ENCODE results near the gene TOX2.

The TOX2 gene

DNA sequence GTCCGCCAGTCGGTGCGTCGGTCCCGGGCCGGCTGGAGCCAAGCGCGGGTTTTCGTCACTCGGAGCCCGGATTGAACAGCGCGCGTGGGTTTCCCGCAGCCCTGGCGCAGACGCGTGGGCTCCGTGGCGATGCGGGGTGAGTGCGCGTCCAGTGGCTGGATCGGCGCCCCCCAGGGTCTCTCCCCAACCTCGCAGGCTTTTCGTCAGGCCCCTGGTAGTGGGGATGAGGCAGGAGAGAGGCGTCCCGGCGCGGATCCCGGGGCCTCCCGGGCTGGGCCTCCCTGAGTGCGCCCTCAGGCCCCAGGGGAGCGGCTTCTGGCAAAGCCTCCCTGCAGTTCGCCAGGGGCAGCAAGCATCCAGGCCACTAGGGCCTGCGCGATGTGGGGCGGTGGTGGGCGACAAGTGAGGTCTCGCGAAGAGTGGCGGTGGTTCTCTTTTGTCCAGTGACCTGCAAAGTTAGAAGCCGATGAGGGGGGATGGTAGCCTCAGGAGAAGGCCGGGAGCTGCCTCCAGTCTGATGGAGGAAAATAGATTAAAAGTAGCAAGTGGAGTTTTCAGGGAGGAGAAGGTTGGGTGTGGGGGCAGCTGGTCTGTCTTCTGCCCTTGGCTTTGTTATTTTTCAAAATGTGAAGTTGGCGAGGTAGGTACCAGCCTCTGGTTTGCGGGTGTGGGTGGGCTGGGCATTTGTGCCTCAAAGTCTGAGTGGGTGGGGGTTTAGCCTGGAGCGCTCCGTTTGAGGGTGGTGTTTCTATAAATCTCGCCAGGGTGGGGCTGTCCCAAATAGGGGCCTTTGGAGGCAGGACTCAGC, 1.6 kb downstream of the TOX2 start:
- no peak for DNase-seq

DNA sequence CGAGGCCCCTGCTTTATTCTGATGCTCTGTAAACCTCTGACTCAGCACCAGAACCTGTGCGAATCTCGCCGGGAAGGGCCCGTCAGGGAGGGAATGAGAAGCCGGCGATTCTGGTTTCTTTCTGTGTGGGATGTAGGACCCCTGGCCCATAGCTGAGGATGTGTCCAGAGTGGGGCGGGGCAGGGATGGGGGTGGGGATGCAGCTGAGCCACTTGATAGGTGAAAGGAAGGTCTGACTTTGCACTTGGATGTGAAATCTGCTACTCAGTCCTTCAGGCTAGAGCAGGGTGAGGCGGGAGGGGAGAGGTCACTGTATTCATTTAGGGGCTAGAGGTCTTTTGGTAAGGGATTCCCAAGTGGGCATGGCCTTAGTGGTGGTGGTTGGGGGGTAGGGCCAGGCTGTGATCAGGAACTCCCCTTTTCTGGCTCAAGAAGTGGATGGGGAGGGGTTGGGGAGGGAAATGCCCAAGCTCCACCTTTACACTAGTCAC, 2.3 kb downstream of the TOX2 start:
- DNase-seq = no peak

DNA sequence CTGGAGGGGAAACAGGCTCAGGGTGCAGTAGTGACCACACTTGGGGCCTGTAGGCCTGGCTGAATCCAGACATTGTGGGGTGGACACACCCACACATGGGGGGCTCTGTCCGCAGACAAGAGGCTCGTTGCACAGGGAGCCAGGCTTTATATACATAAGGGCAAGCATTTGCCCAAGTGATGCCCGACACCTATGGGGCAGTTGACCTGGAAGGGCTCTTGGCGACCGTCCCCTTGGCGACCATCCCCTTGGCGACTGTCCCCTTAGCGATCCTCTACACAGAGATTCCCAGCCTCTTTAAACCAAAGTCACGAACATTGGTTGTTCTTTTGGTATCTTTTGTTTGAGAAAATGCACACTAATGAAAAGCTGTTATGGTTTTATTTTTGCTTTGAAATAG, 2.7 kb downstream of the TOX2 start:
- DNase-seq = no peak

DNA sequence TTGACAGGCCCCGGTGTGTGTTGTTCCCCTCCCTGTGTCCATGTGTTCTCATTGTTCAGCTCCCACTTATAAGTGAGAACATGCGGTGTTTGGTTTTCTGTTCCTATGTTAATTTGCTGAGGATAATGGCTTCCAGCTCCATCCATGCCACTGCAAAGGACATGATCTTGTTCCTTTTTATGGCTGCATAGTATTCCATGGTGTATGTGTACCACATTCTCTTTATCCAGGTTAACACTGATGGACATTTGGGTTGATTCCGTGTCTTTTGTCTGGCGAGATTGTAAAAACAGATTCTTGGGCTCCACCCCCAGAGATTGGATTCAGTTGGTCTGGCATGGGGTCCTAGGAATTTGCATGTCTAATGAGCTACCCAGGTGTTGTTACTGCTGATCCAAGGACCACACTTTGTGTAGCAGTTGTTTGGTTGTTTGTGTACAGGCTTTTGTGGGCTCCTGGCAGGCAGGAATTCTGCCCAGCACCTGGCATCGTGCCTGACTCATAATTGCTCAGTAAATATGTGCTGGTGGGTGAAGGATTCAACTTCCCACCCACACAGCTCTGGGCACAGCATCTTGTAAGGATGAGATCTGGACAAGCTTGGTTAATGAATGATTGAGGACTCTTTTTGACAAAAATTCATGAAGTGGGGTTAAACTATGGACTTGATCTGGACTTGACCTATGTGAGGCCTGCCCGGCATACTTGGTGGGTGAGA, 5.2 kb downstream of the TOX2 start:
- DNase-seq = no peak

DNA sequence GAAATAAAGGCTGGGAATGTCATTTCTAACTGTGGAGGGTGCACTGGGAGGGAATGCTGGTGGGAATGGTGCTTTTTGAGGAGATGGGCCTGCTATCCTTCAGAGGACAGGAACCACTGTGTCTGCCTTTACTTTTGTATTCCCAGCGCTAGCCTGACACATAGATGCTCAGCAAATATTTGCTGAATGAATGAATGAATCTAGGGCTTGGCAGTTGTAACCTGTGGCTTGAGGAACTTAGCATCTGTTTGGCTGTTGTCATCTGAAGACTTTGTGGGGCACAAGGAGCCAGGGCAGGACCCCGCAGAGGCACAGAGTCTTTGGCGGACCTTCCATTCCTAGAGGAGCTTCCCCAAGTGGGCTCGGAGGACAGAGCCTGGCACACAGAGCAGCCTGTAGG, 6.1 kb downstream of the TOX2 start:
- no peak for DNase-seq

DNA sequence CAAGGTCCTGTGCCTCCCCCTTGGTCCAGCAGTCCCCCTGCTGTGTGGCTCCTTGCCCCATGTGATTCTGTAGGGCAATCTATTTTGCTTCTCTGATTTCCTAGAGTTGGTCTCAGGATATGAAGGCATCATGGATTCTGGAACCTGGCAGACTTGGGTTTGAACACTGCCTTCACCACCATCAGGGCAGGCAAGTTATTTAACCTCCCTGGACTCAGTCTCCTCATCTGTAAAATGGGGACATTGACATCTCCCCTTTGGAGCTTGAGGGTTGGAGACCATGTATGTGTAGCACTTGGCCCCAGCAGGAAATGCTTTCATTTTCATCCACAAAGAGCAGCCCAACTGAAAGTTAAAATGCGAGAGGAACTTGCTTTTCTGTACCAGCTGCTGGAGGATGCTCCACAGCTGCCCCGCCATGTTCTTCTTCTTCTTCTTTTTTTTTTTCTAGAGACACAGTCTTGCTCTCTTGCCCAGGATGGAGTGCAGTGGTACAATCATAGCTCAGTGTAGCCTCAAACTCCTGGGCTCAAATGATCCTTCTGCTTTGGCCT, 6.7 kb downstream of the TOX2 start:
- no peak for DNase-seq

DNA sequence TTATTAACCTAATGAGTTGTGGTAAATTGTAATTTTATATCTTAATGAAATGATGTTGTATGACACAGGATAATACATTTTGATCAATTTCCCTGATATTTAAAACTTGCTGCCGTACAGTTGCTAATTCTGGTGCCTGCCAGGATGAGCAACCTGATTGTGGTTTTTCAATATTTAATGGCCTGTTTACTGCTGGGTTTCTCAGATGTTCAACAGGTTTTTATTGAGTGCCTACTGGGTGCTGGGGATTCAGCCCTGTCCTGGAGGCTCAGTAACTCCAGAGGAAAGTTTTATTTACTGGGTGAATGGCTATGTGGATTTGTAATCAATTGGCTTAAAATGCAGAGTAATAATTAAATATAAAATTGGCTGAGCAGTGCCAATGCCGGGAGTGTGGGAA, 8.0 kb downstream of the TOX2 start:
- no peak for DNase-seq

DNA sequence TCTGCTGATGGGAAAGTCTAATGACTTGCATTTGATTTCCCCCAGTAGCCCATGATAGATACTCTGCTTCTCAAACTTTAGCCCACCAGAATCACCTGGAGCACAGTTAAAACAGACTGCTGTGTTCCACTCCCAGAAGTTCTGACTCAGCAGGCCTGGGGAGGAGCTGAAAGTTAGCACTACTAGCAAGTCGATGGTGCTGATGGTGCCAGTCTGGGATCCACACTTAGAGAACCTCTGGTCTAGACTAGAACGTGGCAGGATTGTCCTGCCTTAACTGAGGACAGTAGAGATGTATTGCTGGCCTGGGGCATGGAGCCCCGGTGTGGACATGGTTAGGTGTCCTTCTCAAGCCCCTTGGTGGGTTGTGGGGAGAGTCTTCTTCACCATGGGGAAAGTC, 8.7 kb downstream of the TOX2 start:
- no peak for DNase-seq

DNA sequence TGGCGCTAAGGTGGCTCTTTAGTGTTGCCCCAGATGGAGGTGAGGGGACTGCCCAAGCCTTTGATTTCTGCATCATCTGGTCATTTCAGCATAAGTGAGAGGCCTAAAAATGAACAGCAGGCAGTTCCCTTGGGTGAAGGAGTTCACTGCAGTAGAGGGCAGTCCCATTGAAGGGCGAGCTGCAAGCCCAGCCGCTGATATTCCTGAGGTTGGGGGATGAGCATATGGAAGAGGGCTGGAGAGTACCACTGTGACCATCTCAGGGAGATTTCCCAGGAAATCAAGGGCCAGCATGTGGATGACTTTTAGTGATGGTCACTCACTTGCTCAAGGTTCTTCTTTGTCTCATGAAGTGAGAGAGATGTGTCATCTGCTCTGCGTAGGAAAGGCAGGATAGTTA, 9.3 kb downstream of the TOX2 start:
- no peak for DNase-seq

DNA sequence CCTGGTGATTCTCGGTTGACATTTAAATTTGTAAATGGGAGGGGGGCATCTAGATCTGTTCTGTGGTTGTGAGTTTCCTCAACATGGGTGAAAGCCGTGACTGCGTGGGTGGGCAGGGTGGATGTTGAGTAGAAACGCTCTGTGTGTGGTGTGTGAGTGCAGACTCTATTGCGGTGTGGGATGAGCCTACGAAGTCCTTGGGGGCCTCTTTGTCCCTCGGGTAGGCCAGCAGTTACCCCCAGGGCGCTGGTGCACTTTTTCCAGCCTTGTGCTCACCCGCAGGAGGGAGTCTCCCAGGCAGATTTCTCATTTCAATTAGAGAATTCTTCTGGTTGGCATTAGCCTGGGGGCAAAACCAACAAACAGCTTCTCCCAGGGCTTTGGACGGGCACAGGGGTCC, 10.6 kb downstream of the TOX2 start:
- DNase-seq = no peak

DNA sequence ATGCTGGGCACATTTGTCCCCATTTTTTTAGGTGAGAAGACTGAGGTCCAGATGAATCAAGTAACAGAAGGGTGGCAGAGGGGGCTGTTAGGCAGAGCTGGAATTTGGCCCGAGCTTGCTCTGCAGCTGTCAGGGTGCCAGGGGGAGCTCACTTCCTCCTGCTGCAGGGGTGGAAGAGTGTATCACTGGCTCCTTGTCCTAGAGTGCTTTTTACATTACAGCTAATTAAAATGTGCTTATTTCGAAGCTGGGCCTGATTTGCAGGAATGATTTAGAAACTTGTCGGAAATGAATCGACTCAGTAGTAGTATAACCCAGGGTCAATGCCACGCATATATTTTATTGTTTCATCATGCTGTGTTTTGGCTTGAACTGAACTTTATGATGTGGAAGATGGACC, 11.1 kb downstream of the TOX2 start:
- no peak for DNase-seq

DNA sequence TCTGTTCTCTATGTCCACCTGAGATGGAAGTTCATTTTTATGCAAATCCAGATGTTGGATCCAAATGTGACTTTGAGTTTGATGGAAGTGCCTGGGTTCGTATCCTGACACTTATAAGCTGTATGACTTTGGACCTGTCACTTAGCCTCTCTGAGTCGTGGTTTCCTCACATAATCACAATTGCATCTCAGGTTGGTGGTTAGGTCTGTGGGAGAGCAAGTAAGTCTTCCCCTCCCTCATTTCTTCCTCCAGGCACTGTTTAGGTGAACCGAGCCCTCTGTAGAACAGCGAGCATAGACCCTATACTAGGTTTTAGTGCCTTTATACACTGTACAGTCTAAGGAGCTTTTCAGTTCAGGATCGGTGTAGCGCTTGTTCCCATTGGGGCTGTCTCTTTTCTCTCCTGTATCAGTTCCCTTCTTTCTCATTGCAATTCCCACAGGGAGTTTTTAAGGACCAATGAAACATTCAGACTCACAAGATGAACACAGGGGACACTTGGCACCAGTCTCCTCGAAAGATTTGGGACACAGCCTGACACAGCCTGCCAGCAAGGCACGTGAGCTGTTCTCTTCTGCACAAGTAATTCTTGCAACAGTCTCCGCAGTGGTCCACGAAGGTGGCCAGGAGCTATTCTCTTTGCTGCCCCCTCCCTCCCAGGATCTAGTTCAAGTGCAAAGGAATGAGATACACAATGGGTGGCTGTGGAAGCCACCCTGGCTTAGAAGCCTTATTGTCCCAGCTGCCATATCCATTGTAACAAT, 11.8 kb downstream of the TOX2 start:
- DNase-seq = no peak

DNA sequence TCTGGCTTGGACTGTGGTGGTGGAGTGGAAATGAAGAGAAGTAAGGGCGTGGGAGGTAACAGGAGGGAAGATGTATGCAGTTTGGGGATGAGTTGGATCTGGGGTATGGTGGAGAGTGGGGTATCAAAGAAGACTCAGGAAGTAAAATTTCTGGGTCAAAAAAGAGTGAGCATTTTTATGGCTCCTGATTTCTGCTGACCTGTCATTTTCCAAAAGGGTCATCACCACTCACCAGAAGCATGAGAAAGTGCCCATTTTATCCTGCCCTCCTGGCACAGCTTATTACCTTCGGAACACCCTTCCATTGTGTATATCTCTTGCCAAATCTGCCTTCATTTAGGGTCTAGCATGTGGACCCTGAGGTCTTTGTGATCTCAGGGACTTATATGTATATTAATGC, 17.3 kb downstream of the TOX2 start:
- DNase-seq = no peak

DNA sequence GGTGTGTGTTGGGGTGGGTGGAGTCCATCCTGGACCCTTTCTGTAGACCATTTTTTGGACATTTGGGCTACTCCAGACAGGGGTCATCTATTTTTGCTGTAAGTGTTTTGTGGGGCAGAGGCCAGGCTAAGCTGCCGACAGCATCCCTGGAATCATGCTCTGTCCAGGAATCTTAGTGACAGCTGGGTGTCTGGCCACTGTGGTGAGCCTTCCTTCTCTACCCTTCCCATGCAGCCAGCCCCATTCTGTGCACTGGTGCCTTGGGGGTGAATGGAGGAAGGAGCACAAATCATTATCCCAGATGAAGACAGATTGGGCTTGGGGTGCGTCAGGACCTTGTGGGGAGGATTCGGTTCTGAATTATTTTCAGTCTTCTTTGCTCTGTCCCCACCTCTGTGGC, 20.2 kb downstream of the TOX2 start:
- no peak for DNase-seq

DNA sequence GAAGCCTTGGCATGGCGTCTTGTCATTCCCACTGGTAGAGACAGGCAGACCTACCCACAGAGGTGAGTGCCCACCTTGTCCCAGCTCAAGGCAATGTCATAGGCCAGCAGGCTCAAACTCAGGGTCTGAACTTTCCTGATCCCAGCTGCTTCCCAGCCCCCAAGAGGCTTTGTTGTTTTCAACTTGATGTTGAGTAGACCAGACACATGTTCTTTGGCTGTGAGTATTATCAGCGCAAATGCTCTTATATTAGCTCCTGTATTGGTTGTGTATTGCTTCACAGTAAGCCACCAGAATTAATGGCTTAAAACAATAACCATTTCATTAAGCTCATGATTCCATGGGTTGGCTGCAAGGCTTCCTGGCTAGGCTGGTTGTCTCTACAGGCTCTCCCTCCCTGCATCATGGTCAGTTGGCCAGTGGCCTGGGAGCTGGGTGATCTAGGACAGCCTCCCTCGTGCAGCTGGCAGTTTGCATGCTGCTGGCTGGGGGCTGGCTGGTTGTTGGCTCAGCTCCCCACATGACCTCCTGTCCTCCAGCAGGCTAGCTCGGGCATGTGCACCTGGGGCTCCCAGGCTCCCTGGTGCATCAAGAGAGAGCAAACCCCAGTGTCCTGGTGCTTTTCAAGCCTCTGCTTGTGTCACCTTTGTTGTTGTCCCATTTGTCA, 21.6 kb downstream of the TOX2 start:
- DNase-seq = no peak

DNA sequence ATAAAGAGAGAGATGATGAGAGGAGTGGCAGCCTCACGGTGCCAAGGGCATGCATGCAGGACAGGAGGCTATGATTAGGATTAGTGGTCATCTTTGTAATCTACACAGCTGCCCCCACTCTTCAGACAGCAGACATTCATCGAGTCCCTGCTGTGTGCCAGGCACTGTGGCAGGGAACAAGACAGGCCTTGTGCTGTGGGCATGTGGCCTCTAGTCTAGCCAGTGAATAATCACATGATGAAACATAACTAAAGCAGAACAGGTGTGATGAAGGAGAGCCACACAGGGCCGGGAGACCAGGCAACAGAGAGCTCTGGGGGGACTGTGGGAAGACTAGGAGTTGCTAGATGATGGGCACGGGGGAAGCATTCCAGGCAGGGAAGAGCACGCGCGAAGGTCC, 22.2 kb downstream of the TOX2 start:
- DNase-seq = no peak

DNA sequence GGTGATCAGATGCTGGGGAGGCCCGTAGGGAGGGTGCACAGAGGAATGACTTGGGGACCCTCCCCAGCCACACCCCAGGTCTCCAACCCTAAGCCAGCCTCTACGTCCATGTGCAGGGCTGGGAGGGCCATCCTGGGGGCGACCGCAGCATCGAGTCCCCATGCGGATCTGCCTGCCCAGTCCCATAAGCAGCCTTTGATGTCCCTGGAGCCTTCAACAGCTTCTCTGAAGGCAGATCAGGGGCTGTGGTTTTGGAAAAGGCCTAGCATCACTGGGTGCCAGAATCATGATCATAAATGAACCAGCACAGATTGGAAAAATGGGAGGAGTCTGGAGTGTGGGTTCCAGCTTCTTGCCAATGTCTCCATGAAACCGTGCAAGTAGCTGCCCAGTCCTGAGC, 22.9 kb downstream of the TOX2 start:
- DNase-seq = no peak

DNA sequence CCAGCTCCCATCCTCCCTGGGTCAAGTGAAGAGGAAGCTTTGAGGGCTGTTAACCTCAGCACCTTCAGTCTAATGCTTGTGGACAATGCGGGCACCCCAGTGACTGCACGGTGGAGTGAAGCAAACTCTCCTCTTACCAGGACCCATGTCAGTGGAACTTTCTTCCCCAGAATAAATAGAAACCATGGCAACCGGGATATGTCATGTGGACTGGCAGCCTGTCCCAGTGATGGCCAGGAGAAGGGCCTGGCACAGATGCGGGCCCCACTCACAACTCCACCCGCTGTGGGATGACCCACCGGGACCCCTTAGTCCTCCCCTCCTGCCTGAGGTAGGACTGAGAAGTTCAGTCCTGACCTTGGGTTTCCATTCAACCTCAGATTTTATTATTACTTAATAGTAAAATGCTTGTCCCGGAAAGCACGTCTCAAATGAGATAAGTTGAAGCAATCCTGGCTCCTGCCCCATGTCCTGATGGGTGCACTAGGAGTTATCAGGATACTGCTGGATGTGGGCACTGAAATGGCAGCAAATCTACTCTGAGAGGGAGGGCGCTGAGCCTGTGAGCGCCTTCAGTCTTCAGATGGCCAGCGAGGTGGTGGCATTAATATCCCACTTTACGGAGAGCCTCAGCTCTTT, 23.5 kb downstream of the TOX2 start:
- no peak for DNase-seq

DNA sequence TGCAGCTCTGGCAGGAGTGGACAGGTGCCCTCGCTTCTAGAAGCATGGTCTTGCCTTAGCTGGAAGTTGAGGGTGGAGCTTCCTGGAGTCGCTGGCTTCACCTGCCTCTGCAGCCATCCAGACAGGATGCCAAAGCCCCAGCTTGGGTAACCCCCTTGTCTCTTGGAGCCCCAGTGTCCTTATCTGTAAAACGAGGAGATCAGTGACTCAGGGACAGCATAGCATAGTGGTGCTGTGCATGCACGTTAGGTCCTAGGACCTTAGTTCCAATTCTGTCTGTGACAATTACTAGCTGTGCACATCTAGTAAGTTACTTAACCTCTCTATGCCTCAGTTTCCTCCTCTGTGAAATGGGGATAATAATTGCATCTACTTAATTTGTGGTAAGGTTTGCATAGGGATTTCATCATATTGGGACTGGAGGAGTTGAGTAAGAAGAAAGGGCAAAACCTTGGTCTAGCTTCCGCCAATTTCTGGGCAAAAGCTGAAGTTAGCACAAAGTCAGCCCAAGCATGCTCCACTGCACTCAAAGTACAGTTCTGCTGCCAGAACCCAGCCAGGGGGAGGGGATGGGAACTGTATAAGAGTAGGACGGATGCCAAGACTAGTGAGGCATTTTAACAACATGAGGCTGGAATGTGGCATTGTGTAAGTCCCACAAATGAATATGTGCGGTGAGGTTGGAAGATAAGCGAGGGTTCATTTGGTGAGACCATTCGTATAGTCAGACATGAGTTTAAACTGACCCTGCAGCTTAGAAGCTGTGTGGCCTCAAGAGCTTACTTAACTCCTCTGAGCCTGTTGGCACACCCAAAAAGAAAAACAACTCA, 24.5 kb downstream of the TOX2 start:
- no peak for DNase-seq

DNA sequence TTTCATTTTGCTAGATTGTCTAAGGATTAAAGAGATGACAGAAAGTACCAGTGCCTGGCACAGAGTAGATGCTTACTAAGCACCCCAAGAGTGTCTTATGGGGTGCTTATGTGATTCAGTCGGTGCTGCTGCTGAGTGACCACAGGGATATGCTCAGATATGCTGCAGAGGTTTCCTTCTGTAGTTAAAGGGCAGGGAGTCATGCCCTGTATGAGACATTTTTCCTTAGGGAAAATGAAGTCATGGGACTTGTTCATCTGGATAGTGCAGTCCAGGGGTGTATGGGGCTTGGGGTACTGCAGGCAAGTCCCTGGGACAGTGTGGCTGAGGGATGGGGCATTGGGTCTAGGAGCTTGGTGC, 25.1 kb downstream of the TOX2 start:
- no peak for DNase-seq

DNA sequence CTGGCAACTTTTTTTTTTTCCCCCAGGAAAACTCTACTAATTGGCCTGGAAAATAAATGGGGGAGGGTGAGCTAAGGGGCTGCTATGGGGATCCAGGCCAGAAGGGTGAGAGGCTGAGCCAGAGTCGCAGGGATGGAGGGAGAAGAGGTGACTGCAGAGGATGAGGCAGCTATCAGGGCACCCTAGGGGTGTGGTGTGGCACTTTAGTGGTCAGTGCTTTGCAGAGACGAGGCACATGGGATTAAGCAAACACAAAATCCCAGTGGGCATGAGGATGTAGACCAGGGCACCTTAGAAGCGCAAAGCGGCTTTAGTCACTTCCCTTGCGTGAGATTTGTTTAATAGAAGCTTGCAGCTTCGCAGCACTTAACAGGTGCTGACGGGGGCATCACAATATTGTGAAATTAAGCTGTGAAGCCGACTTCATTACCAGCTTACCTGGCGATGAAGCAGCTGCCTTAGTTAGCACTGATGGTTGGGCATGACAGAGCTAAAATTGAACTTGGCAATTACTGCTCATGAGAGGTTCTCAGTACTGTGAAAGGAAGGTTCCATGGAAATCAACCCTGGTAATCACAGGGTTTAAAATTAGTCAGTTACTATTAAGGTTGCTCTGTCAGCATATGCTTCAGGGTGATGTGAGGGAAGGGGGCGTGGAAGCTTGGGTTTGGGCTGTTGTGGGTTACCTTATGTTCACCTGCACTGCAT, 26.0 kb downstream of the TOX2 start:
- DNase-seq = no peak
